Retinal pigment epithelial cell (primary cell): Measurements from ENCODE around the gene PMS2.
"Not testable (repeated sequence)": the region's sequence is repeated elsewhere in the genome, so short reads cannot be mapped to it uniquely, and the experiment has no call there.

Source experiments
- DNase-seq: peaks from one replicate; pipeline ENCODE4 v3.0.0-alpha.2; 2010; ENCODE audit warnings: low read depth
- H3K4me3 ChIP-seq: 2 replicates; pipeline ENCODE4 v1.5.1; 2011; ENCODE audit warnings: mild to moderate bottlenecking, low read length, control low read depth, moderate library complexity
- TF ChIP-seq, protein P1 (sequence below): conservative IDR thresholded peaks from 2 replicates; pipeline ENCODE4 v1.5.1; 2011; ENCODE audit warnings: low read depth, low read length, control low read depth, inconsistent platforms

PMS2 gene

GRCh38 chr7:6012355-6013104 is 3.7 kb upstream of the PMS2 start:
- DNase-seq: no peak
- TF ChIP-seq, protein P1, sequence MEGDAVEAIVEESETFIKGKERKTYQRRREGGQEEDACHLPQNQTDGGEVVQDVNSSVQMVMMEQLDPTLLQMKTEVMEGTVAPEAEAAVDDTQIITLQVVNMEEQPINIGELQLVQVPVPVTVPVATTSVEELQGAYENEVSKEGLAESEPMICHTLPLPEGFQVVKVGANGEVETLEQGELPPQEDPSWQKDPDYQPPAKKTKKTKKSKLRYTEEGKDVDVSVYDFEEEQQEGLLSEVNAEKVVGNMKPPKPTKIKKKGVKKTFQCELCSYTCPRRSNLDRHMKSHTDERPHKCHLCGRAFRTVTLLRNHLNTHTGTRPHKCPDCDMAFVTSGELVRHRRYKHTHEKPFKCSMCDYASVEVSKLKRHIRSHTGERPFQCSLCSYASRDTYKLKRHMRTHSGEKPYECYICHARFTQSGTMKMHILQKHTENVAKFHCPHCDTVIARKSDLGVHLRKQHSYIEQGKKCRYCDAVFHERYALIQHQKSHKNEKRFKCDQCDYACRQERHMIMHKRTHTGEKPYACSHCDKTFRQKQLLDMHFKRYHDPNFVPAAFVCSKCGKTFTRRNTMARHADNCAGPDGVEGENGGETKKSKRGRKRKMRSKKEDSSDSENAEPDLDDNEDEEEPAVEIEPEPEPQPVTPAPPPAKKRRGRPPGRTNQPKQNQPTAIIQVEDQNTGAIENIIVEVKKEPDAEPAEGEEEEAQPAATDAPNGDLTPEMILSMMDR: no peak
- H3K4me3 ChIP-seq: no peak overlapping the region

- no peak for DNase-seq
- no peak overlapping the region for H3K4me3 ChIP-seq
- TF ChIP-seq, protein P1: no peak
Observed at GRCh38 chr7:6011541-6011940, 2.7 kb upstream of the PMS2 start.

DNA sequence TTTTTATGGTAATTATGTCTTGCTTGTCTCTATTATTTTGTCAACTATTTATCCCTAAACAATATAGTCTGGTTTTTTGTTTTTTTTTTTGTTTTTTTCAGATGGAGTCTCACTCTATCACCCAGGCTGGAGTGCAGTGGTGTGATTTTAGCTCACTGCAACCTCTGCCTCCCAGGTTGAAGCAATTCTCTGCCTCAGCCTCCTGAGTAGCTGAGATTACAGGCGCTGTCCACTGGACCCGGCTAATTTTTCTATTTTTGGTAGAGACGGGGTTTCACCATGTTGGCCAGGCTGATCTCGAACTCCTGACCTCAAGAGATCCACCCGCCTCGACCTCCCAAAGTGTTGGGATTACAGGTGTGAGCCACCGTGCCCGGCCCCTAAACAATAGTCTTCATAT is 1.5 kb upstream of the PMS2 start:
- H3K4me3 ChIP-seq: not testable (repeated sequence)

DNA sequence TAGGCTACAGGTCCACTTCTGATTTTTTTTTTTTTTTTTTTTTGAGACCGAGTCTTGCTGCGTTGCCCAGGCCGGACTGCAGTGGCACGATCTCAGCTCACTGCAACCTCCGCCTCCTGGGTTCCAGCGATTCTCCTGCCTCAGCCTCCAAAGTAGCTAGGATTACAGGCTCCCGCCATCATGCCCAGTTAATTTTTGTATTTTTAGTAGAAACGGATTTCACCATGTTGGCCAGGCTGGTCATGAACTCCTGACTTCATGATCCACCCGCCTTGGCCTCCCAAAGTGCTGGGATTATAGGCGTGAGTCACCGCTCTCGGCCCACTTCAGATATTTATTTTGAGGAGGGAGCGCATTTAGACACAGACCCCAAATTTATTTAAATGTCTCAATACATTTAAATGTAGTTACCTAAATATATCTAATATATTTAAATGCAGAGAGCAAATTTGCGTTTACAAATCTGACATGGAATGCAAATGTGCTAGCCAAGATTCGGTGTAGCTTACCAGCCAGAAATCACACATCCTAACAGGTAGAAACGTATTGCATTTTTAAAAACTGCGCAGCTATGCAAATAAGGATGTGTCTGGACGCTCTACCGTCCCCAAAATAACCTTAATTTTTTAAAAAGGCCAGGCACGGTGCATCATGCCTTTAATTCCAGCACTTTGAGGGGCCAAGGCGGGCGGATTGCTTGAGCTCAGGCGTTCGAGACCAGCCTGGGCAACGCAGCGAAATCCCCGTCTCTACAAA is 836 bp downstream of the PMS2 start:
- DNase-seq: not testable (repeated sequence)

More for the DNA sequence above, 1.5 kb upstream of the PMS2 start:
- DNase-seq: not testable (repeated sequence)

GRCh38 chr7:6007386-6007785 is 1.5 kb downstream of the PMS2 start:
- no peak overlapping the region for H3K4me3 ChIP-seq
- DNase-seq: no peak
- TF ChIP-seq, protein P1: no peak

More for the DNA sequence above, 836 bp downstream of the PMS2 start:
- H3K4me3 ChIP-seq: peak overlapping the region; percentile 81

DNA sequence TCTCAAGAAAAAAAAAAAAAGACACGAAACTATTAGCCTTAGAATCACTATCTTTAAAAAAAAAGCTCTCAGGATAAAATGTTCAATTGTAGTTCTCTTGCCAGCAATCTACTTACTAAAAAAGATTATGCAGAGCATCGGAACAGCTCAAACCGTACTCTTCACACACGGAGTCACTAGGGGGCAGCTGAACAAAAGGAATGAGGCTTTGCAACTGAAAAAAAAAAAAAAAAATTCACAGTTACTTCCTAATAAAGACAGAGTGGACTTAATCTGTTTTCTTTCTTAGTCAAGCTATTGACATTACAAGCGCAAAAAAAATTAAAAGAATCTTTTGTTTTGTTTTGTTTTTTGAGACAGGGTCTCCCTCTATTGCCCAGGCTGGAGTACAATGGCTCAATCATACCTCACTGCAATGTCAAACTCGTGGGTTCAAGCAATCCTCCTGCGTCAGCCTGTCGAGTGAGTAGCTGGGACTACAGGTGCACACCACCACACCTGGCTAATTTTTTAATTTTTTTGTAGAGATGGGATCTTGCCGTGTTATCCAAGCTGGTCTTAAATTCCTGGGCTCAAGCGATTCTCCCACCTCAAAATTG is 11.5 kb downstream of the PMS2 start:
- DNase-seq: peak; percentile 51
- no peak overlapping the region for H3K4me3 ChIP-seq
- TF ChIP-seq, protein P1: peak; percentile 76

GRCh38 chr7:5987061-5987460 is 21.8 kb downstream of the PMS2 start:
- not testable (repeated sequence) for H3K4me3 ChIP-seq, DNase-seq

GRCh38 chr7:5979680-5980314 is 29.1 kb downstream of the PMS2 start:
- not testable (repeated sequence) for H3K4me3 ChIP-seq

DNA sequence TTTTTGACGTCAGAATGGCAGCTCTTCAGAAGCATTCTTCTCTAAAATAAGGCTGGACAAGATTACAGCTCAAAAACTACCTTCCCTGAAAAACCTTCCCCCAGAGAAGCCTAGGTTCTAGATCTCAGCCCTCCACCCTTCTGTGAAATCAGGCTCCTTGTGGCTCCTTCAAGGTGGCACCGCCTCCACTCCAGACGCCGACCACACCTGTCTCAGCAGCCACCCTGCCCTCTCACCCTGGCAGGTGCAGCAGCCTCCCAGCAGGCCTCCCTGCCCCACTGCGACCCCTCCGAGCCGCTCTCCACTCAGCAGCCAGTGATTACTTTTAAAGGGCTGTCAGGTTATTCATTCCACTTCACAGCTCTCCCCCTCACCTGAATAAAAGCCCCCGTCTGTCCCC is 35.3 kb downstream of the PMS2 start:
- not testable (repeated sequence) for DNase-seq, H3K4me3 ChIP-seq

More at GRCh38 chr7:5979680-5980314, 29.1 kb downstream of the PMS2 start:
- DNase-seq: not testable (repeated sequence)

DNA sequence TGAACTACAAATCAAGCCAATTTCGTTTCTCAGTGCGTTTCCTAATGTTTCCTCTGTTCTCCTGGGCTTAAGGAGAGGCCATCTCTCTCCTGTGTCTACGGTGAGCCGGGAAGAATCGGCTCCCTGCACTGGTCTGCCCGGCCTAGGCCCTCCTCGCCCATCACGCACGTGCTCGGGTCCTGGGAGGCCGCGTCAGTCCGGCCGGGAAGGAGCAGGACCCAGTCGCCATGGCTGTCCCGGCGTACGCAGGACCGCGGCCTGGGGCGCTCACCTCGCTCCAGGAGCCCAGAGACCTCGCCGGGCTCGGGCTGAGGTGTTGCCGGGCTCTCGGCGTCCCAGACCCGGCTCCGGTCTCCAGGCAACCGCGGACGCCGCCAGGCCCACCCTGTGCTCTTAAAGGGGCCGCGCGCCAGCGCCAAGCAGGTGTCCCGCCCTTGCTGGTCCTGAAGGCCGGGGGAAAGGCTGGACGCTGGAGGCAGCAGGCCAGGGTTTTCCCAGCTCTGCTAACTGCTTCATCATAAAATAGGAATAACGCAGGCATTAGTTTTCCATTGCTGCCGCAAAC is 38.4 kb downstream of the PMS2 start, which contains the start of gene RSPH10B:
TSS of gene RSPH10B (minus strand) at position 343 of the 565 bp plus-strand sequence. CDS start 3,573 bp downstream, outside the sequence.
- not testable (repeated sequence) for H3K4me3 ChIP-seq

GRCh38 chr7:5963810-5964209 is 45.0 kb downstream of the PMS2 start:
- not testable (repeated sequence) for DNase-seq, H3K4me3 ChIP-seq

More for the DNA sequence above, 38.4 kb downstream of the PMS2 start, which contains the start of gene RSPH10B:
- DNase-seq: not testable (repeated sequence)

GRCh38 chr7:5963205-5963604 is 45.6 kb downstream of the PMS2 start:
- DNase-seq, H3K4me3 ChIP-seq: not testable (repeated sequence)

DNA sequence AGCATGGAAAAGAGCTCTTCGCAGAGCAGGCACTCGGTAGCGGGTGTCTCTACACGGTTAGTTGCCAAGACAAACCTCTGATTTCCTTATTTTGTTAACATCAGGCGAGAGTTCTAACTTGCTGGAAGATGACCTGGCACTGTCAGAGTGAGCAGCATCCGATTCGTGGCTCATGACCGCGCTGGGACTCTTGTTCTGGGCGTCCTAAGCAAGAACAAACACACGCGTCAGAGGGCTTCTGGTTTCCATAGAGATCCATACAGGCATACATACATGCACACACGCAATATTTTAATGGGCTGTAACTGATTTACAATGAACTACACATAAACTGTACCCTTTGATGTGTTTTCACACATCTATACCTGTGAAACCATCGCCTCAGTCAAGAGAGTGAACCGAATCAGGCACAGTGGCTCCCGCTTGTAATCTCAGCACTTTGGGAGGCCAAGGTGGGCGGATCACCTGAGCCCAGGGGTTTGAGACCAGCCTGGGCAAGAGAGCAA is 73.9 kb downstream of the PMS2 start:
- H3K4me3 ChIP-seq, DNase-seq: not testable (repeated sequence)
